OCI-LY1 (cell line): ENCODE measurements around the gene SNED1.

ENCODE experiments used
- CTCF ChIP-seq: fragments of 200-600 bp; sonication (generic), shearing (Covaris generic); IDR thresholded peaks from 2 replicates; pipeline ENCODE4 v1.5.1; 2017; ENCODE audit warnings: mild to moderate bottlenecking, antibody characterized with exemption, low read length, moderate library complexity, mixed read lengths
- EZH2 ChIP-seq: fragments of 200-600 bp; sonication (generic), shearing (Covaris generic); IDR thresholded peaks from 2 replicates; pipeline ENCODE4 v1.8.0; 2017; ENCODE audit warnings: borderline replicate concordance, mixed run types, mild to moderate bottlenecking, antibody characterized with exemption, low read length, moderate library complexity, mixed read lengths

- no peak for TF ChIP-seq EZH2
- no peak for TF ChIP-seq CTCF
Observed at GRCh38 chr2:241105641-241106040, 107.2 kb downstream of the SNED1 start.
